ENCODE data around the gene EIF3A. TPM values are rescaled to one million over a fixed set of nuclear protein-coding genes. Genes with fewer than 3 reads are reported as not detected.
"Not testable (repeated sequence)": the region's sequence is repeated elsewhere in the genome, so short reads cannot be mapped to it uniquely, and the experiment has no call there.

Gene EIF3A
- total RNA-seq, result 100 to 1,000 TPM; 131 to 162 TPM

DNA sequence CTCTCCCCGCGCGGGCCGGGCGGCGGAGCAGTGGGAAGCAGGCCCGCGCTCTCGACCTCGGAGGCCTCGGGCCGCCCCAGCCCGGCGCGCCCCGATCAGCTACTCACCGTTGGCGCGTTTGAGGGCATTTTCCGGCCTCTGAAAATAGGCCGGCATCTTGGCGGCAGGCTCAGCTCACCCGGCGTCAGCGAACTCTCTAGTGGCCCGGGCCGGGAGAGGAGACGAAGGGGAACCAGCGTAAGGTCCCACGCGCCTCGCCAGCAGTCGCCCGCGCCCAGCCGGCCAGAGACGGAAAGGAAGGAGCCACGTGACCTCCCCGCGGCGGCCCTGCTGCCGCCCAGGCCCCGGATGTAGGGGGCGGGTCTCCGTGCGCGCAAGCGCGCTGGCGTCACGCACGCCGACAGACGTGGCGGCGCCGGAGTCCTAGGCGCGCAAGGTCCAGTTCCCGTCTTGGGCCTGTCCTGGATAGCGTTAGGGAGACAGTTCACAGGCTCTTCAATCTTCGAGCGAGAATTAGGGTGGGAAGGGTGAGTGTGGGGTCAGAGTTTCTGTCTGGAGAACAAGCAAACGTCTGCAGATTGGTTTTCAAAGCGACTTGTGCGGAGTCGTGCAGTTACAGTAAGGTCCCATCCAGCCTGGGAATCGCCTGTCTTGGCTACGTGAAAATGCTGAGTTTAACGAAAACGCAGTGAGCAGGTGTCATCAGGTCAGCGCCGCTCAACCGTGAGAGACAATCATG, at the start of gene EIF3A:
Gene EIF3A (minus strand): TSS at position 297 of the 739 bp plus-strand sequence. CDS start 141 bp downstream, at position 156.
- peaks cover 45% of the 10 kb centered on the region for H3K4me1 Mint-ChIP-seq

DNA sequence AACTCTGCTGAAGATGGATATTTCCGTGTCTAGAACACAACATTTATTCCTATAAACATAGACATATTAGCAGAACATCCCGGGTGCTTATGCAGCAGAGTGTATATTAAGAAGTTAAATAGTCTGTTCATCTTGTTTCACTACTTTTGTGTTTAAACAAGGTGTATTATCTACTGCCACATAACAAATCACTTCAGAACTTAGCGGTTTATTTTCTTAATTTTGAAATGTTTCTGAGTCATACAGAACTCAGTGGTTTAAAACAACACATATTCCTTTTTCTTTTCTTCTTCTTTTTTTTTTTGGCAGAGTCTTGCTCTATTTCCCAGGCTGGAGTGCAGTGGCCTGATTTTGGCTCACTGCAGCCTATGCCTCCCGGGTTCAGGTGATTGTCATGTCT, 49.1 kb upstream of the EIF3A start:
- ATAC-seq, result no peak
- DNase-seq, result no peak
- H3K4me1 Mint-ChIP-seq, result peaks cover 59% of the 10 kb centered on the region
- peak overlapping the region; percentile 96 for H3K27ac Mint-ChIP-seq
- no peaks in the 10 kb centered on the region for H3K27me3 Mint-ChIP-seq
- peaks cover 73% of the 10 kb centered on the region for H3K36me3 Mint-ChIP-seq
- no peak overlapping the region for H3K4me3 Mint-ChIP-seq
- no peaks in the 10 kb centered on the region for H3K9me3 Mint-ChIP-seq (ENCODE audit: low read depth)
- CTCF ChIA-PET, result no interaction called here

More for the DNA sequence above, at the start of gene EIF3A:
- Mint-ChIP-seq H3K9me3 (ENCODE audit: low read depth) (no peaks in the 10 kb centered on the region), H3K4me3 (peak within 1 kb of the TSS; percentile 96), H3K36me3 (peaks cover 29% of the 10 kb centered on the region), H3K27ac (peak within 1 kb of the TSS; percentile 98), H3K27me3 (no peaks in the 10 kb centered on the region)
- ATAC-seq (peak; percentile 83), DNase-seq (peak; percentile 95)
- CTCF ChIA-PET, result interaction anchor here (0.9 to 1.8 kb wide), 3 partner anchors 10 to 51 kb away, joined by 3 to 5 read pairs (median 5); no protein-coding TSS in a partner anchor

DNA sequence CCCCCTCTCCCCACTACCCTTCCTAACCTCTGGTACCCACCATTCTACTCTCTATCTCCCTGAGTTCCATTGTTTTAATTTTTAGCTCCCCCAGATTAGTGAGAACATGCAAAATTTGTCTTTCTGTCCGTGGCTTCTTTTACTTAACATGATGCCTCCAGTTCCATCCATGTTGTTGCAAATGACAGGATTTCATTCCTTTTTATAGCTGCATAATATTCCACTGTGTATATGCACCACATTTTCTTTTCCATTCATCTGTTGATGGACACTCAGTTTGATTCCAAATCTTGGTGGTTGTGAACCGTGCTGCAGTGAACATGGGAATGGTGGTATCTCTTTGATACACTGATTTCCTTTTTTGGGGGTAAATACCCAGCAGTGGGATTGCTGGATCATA, 45.3 kb upstream of the EIF3A start:
- CTCF ChIA-PET, result no interaction called here
- Mint-ChIP-seq H3K4me1 (peaks cover 30% of the 10 kb centered on the region), H3K9me3 (ENCODE audit: low read depth) (no peaks in the 10 kb centered on the region), H3K36me3 (peaks cover 67% of the 10 kb centered on the region), H3K27me3 (no peaks in the 10 kb centered on the region), H3K4me3 (no peak overlapping the region), H3K27ac (peak overlapping the region; percentile 9)
- ATAC-seq, result no peak
- no peak for DNase-seq

DNA sequence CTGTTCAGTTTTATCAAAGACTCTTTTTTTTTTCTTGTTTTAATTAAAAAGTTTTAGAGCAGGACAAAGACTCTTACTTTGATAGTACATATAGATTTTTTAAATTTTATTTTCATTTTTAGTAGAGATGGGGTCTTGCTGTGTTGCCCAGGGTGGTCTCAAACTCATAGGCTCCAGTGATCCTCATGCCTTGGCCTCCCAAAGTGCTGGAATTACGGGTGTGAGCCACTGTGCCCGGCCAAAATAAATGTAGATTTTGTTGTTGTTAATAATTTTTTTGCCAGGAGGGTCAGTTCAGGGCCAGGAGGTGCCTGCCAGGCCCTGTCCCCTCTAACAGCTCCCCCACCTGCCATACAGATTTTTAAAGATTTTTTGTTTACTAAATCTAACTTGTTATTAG, 40.3 kb upstream of the EIF3A start:
- CTCF ChIA-PET, result interaction anchor here (1.0 to 2.8 kb wide), 5 partner anchors 10 to 17 kb away, joined by 3 to 9 read pairs (median 3); partner anchors contain the start of gene DENND10
- peaks cover 26% of the 10 kb centered on the region for H3K4me1 Mint-ChIP-seq
- peak overlapping the region; percentile 88 for H3K27ac Mint-ChIP-seq
- H3K9me3 Mint-ChIP-seq (ENCODE audit: low read depth), result no peaks in the 10 kb centered on the region
- H3K36me3 Mint-ChIP-seq, result peaks cover 56% of the 10 kb centered on the region
- H3K27me3 Mint-ChIP-seq, result no peaks in the 10 kb centered on the region
- DNase-seq (no peak), ATAC-seq (no peak)
- H3K4me3 Mint-ChIP-seq, result no peak overlapping the region

- CTCF ChIA-PET, result interaction anchor here (1.0 to 2.8 kb wide), 6 partner anchors 10 to 16 kb away, joined by 3 to 9 read pairs (median 4); partner anchors contain the start of gene DENND10
- peaks cover 26% of the 10 kb centered on the region for H3K4me1 Mint-ChIP-seq
- peak overlapping the region; percentile 88 for H3K27ac Mint-ChIP-seq
- ATAC-seq (peak; percentile 88), DNase-seq (peak; percentile 57)
- no peaks in the 10 kb centered on the region for H3K9me3 Mint-ChIP-seq (ENCODE audit: low read depth)
- peaks cover 54% of the 10 kb centered on the region for H3K36me3 Mint-ChIP-seq
- H3K27me3 Mint-ChIP-seq, result no peaks in the 10 kb centered on the region
- H3K4me3 Mint-ChIP-seq, result no peak overlapping the region
Measured at GRCh38 chr10:119120413-119120867, 39.8 kb upstream of the EIF3A start.

- peak overlapping the region; percentile 88 for H3K27ac Mint-ChIP-seq
- peaks cover 56% of the 10 kb centered on the region for H3K36me3 Mint-ChIP-seq
- H3K27me3 Mint-ChIP-seq, result no peaks in the 10 kb centered on the region
- peak overlapping the region; percentile 11 for H3K4me3 Mint-ChIP-seq
- CTCF ChIA-PET, result interaction anchor here (0.9 to 2.8 kb wide), 4 partner anchors 10 to 27 kb away, joined by 3 to 9 read pairs (median 6); partner anchors contain the start of gene DENND10
- no peaks in the 10 kb centered on the region for H3K9me3 Mint-ChIP-seq (ENCODE audit: low read depth)
- no peak for ATAC-seq
- DNase-seq, result no peak
- peaks cover 26% of the 10 kb centered on the region for H3K4me1 Mint-ChIP-seq
Measured at GRCh38 chr10:119119400-119119799, 38.8 kb upstream of the EIF3A start.

DNA sequence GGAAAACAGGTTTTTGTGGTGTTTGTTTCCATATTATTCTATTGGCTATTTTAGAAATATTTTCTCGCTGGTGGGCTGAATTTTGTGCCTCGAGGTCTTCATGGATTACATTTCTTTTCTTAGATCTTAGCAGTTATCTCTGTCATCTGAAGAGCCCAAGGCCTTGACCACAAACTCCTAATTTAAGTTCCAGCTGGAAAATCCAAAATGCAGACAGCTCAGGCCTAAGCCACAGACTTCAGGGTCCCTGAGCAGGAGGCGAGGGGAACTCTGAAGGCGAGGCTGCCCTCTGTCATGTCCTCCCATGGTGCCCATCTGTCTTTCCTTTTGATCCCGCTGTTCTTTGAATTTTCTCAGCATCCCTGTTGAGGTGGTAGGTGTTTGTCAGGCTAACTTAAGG, 37.6 kb upstream of the EIF3A start:
- CTCF ChIA-PET, result interaction anchor here (0.9 to 2.8 kb wide), 2 partner anchors 14 to 25 kb away, joined by 3 to 9 read pairs; partner anchors contain the start of gene DENND10
- H3K27me3 Mint-ChIP-seq, result no peaks in the 10 kb centered on the region

DNA sequence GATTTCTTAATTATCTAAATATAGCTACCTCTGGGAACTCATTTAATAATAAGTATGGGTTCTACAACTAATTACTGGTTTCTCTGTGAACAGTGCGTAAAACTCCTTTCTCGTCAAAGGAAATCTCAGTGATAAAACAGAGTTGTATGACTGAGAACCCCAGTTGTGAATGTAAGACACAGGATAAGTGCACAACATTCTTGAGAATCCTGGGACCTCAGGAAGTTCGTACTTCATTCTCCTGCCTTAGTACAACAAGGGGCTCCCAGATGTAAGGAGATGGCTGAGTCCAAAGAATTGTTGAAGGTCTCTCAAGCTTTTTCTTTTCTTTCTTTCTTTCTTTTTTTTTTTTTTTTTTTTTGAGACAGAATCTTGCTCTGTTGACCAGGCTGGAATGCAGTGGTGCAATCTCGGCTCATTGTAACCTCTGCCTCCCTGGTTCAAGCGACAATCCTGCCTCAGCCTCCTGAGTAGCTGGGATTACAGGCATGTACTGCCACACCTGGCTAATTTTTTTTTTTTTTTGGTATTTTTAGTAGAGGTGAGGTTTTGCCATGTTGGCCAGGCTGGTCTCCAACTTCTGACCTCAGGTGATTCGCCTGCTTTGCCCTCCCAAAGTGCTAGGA, 35.8 kb upstream of the EIF3A start:
- CTCF ChIA-PET, result interaction anchor here (0.6 to 1.6 kb wide), 2 partner anchors 12 to 178 kb away, joined by 3 to 5 read pairs; no protein-coding TSS in a partner anchor
- Mint-ChIP-seq H3K36me3 (peaks cover 55% of the 10 kb centered on the region), H3K4me1 (peaks cover 28% of the 10 kb centered on the region), H3K4me3 (no peak overlapping the region), H3K27ac (no peak overlapping the region), H3K27me3 (no peaks in the 10 kb centered on the region), H3K9me3 (ENCODE audit: low read depth) (no peaks in the 10 kb centered on the region)
- no peak for DNase-seq
- ATAC-seq, result no peak

More for the DNA sequence above, 37.6 kb upstream of the EIF3A start:
- no peak for ATAC-seq
- no peak overlapping the region for H3K27ac Mint-ChIP-seq
- peaks cover 62% of the 10 kb centered on the region for H3K36me3 Mint-ChIP-seq
- no peak overlapping the region for H3K4me3 Mint-ChIP-seq
- peaks cover 34% of the 10 kb centered on the region for H3K4me1 Mint-ChIP-seq
- no peak for DNase-seq
- no peaks in the 10 kb centered on the region for H3K9me3 Mint-ChIP-seq (ENCODE audit: low read depth)

- DNase-seq (no peak), ATAC-seq (no peak)
- peaks cover 52% of the 10 kb centered on the region for H3K36me3 Mint-ChIP-seq
- H3K4me1 Mint-ChIP-seq, result peaks cover 27% of the 10 kb centered on the region
- no peak overlapping the region for H3K4me3 Mint-ChIP-seq
- no peaks in the 10 kb centered on the region for H3K27me3 Mint-ChIP-seq
- no peaks in the 10 kb centered on the region for H3K9me3 Mint-ChIP-seq (ENCODE audit: low read depth)
- peak overlapping the region; percentile 5 for H3K27ac Mint-ChIP-seq
- CTCF ChIA-PET, result interaction anchor here (0.6 to 1.6 kb wide), 2 partner anchors 11 to 179 kb away, joined by 3 to 5 read pairs; no protein-coding TSS in a partner anchor
Measured at GRCh38 chr10:119115926-119116325, 35.3 kb upstream of the EIF3A start.

GRCh38 chr10:119113751-119114732, 33.4 kb upstream of the EIF3A start:
- ATAC-seq (no peak), DNase-seq (no peak)
- H3K4me3 Mint-ChIP-seq, result no peak overlapping the region
- H3K9me3 Mint-ChIP-seq (ENCODE audit: low read depth), result no peaks in the 10 kb centered on the region
- H3K27me3 Mint-ChIP-seq, result no peaks in the 10 kb centered on the region
- CTCF ChIA-PET, result interaction anchor here (0.7 kb wide), 1 partner anchor 39 kb away, joined by 3 read pairs; no protein-coding TSS in a partner anchor
- peaks cover 11% of the 10 kb centered on the region for H3K4me1 Mint-ChIP-seq
- H3K36me3 Mint-ChIP-seq, result peaks cover 45% of the 10 kb centered on the region
- peak overlapping the region; percentile 4 for H3K27ac Mint-ChIP-seq

DNA sequence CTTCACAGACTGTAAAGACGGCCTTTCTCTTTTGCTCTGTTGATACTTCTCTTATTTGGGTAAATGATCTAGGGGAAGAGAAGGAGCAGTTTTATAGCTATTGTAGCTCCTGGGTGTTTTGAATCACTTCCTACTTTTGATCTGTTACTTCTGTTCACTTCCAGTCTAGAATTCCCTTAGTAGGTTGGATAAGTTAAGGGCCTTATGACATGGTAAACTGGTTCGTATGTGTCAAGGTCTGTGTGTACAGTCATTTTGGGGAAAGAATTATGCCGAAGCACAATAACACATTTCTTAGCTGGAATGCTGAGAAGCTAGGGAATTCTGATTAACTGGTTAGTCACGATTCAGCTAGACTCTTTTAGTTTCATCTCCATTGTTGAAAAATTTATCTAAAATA, 31.4 kb upstream of the EIF3A start:
- Mint-ChIP-seq H3K4me3 (no peak overlapping the region), H3K9me3 (ENCODE audit: low read depth) (no peaks in the 10 kb centered on the region), H3K27me3 (no peaks in the 10 kb centered on the region), H3K27ac (no peak overlapping the region), H3K4me1 (peaks cover 8% of the 10 kb centered on the region), H3K36me3 (peaks cover 41% of the 10 kb centered on the region)
- DNase-seq (no peak), ATAC-seq (no peak)
- CTCF ChIA-PET, result interaction anchor here (0.6 to 1.1 kb wide), 2 partner anchors 23 to 437 kb away, joined by 3 read pairs; no protein-coding TSS in a partner anchor

DNA sequence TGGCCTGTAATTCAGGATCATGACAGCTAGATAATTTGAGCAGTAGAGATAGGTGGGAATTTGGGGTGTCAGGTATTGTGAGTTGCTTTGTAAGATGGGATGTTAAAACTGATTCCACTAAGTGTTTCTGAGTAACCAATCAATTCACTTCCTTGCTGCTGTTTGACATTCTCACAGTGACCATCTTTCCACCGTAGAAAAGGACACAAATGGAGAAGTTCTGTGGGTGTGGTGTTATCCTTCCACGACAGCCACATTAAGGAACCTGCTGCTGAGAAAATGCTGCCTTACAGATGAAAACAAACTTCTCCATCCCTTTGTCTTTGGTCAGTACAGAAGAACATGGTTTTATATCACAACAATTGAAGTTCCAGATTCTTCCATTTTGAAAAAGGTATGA, 27.2 kb upstream of the EIF3A start:
- not testable (repeated sequence) for ATAC-seq, H3K27ac Mint-ChIP-seq

More for the DNA sequence above, 27.2 kb upstream of the EIF3A start:
- CTCF ChIA-PET, result interaction anchor here (1.4 kb wide), 1 partner anchor 23 kb away, joined by 4 read pairs; no protein-coding TSS in a partner anchor
- peaks cover 17% of the 10 kb centered on the region for H3K4me1 Mint-ChIP-seq
- not testable (repeated sequence) for DNase-seq; H3K4me3 Mint-ChIP-seq; H3K27me3 Mint-ChIP-seq; H3K9me3 Mint-ChIP-seq (ENCODE audit: low read depth)
- peaks cover 24% of the 10 kb centered on the region for H3K36me3 Mint-ChIP-seq
